ENCODE data around the gene PRR5L.

DNA sequence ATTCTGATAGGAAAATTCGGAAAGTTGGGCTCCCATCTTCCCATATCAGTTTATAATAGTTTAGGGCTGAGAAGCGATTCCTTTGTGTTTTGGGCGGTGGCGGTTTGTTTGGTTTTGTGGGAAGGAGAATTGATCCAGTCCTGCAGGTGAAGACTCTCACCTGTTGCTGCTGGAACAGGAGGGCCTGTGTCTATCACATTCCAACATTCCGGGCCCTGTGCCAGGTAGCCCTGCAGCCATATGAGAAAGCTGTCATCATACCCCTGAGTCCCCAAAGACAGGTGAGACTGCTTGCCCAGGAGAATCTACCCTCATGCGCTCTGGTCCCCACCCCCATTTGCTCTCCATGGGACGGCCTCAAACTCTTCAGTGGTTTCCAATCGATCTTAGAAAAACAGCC is 151.9 kb downstream of the PRR5L start:
- TF ChIP-seq, protein P1, sequence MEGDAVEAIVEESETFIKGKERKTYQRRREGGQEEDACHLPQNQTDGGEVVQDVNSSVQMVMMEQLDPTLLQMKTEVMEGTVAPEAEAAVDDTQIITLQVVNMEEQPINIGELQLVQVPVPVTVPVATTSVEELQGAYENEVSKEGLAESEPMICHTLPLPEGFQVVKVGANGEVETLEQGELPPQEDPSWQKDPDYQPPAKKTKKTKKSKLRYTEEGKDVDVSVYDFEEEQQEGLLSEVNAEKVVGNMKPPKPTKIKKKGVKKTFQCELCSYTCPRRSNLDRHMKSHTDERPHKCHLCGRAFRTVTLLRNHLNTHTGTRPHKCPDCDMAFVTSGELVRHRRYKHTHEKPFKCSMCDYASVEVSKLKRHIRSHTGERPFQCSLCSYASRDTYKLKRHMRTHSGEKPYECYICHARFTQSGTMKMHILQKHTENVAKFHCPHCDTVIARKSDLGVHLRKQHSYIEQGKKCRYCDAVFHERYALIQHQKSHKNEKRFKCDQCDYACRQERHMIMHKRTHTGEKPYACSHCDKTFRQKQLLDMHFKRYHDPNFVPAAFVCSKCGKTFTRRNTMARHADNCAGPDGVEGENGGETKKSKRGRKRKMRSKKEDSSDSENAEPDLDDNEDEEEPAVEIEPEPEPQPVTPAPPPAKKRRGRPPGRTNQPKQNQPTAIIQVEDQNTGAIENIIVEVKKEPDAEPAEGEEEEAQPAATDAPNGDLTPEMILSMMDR (optimal IDR thresholded peaks at IDR 0.05 in 1 of 3, IDR thresholded peaks at IDR 0.05 in 1 of 3, conservative IDR thresholded peaks at IDR 0.05 in 1 of 3; ENCODE audit: extremely low read depth in 1 of 3, insufficient read depth in 2 of 3, low read length in 3 of 3) = no peak
- no peak for TF ChIP-seq EZH2 (IDR thresholded peaks at IDR 0.05; ENCODE audit: low read length)
